HepG2 (cell line): ENCODE data around the gene KANSL1. TPM values are rescaled to one million over a fixed set of nuclear protein-coding genes. Genes with fewer than 3 reads are reported as not detected.

ENCODE experiments used
- ATF1 ChIP-seq: IDR thresholded peaks from 2 replicates; pipeline ENCODE4 v1.6.1; 2016; ENCODE audit warnings: mild to moderate bottlenecking, control low read depth
- HIVEP1 ChIP-seq: sonication (generic); formaldehyde crosslinking; IDR thresholded peaks from 2 replicates; pipeline ENCODE4 v1.4.0; 2020; ENCODE audit warnings: mild to moderate bottlenecking, missing genetic modification reagents
- HOXA7 ChIP-seq: sonication (generic); formaldehyde crosslinking; IDR thresholded peaks from 2 replicates; pipeline ENCODE4 v1.8.1; 2022; ENCODE audit warnings: mild to moderate bottlenecking, missing genetic modification reagents, moderate library complexity
- KDM2A ChIP-seq: sonication (generic); formaldehyde crosslinking; IDR thresholded peaks from 2 replicates; pipeline ENCODE4 v1.4.0; 2020; ENCODE audit warnings: low read depth, missing genetic modification reagents, borderline replicate concordance
- MEF2D ChIP-seq: sonication (generic); formaldehyde crosslinking; IDR thresholded peaks from 2 replicates; pipeline ENCODE4 v1.5.1; 2020; ENCODE audit warnings: mild to moderate bottlenecking, missing genetic modification reagents
- PHF5A ChIP-seq: IDR thresholded peaks from one replicate; pipeline ENCODE4 v1.6.1; 2018; ENCODE audit warnings: low read depth, missing genetic modification reagents; ENCODE audit not compliant: unreplicated experiment
- PPARG ChIP-seq: conservative IDR thresholded peaks from 2 replicates; pipeline ENCODE4 v1.6.1; 2016; ENCODE audit warnings: missing biosample characterization, missing genetic modification reagents
- PRMT3 ChIP-seq: sonication (generic); formaldehyde crosslinking; IDR thresholded peaks from 2 replicates; pipeline ENCODE4 v1.8.1; 2022; ENCODE audit warnings: low read depth, mild to moderate bottlenecking, moderate library complexity, missing genetic modification reagents, borderline replicate concordance
- PTBP1 ChIP-seq: fragments of 200-400 bp; formaldehyde crosslinking; IDR thresholded peaks from 2 replicates; pipeline ENCODE4 v1.6.1; 2018; ENCODE audit warnings: low read length, low read depth; ENCODE audit not compliant: poor library complexity, severe bottlenecking
- REPIN1 ChIP-seq: sonication (generic); formaldehyde crosslinking; IDR thresholded peaks from 2 replicates; pipeline ENCODE4 v1.8.0; 2022; ENCODE audit warnings: missing genetic modification reagents, low read depth, mild to moderate bottlenecking, borderline replicate concordance
- RFX3 ChIP-seq: IDR thresholded peaks from 2 replicates; pipeline ENCODE4 v1.6.1; 2016; ENCODE audit warnings: missing biosample characterization, missing genetic modification reagents
- SETDB1 ChIP-seq: sonication (generic); formaldehyde crosslinking; IDR thresholded peaks from 2 replicates; pipeline ENCODE4 v1.5.1; 2020; ENCODE audit warnings: missing genetic modification reagents, mild to moderate bottlenecking, borderline replicate concordance
- TBL1XR1 ChIP-seq: fragments of 150-350 bp; IDR thresholded peaks from 2 replicates; pipeline ENCODE4 v1.6.1; 2014; ENCODE audit warnings: borderline replicate concordance, low read length; ENCODE audit not compliant: partially characterized antibody
- ZFP37 ChIP-seq: sonication (generic); formaldehyde crosslinking; IDR thresholded peaks from 2 replicates; pipeline ENCODE4 v1.4.0; 2020; ENCODE audit warnings: missing genetic modification reagents, borderline replicate concordance
- ZFP62 ChIP-seq: sonication (generic); formaldehyde crosslinking; IDR thresholded peaks from 2 replicates; pipeline ENCODE4 v1.4.0; 2020; ENCODE audit warnings: missing genetic modification reagents
- ZNF331 ChIP-seq: sonication (generic); formaldehyde crosslinking; IDR thresholded peaks from 2 replicates; pipeline ENCODE4 v1.4.0; 2020; ENCODE audit warnings: missing genetic modification reagents
- ZSCAN21 ChIP-seq: sonication (generic); formaldehyde crosslinking; IDR thresholded peaks from 2 replicates; pipeline ENCODE4 v1.8.0; 2022; ENCODE audit warnings: mild to moderate bottlenecking, missing genetic modification reagents, moderate library complexity, borderline replicate concordance
- polyA plus RNA-seq, 8 experiments: library from polyadenylated mRNA; depleted of rRNA in 3 of 8; stranded (reverse) in 7 of 8; unstranded in 1 of 8; fragments of >200 nt; fragmentation: Illumina TruSeq in 4 of 8; extraction: Trizol in 4 of 8; gene quantifications; 2 replicates each; pipeline versions ENCODE4 v1.2.1 to v1.2.3, GENCODE V29; 2011 to 2016; ENCODE audit warnings: low read depth in 4 of 8, missing spikeins in 1 of 8, mixed read lengths in 1 of 8; ENCODE audit not compliant: insufficient read depth in 1 of 8
- total RNA-seq, 5 experiments: library from RNA; depleted of rRNA; stranded (reverse); fragments of >200 nt; fragmentation: Illumina TruSeq; extraction: Trizol; gene quantifications; 2 replicates each; pipeline ENCODE4 v1.2.3, GENCODE V29; 2016; ENCODE audit warnings: low read depth in 1 of 5
- TF ChIP-seq, protein P1 (sequence below): sonication (generic); formaldehyde crosslinking; IDR thresholded peaks from 2 replicates; pipeline ENCODE4 v1.8.1; 2022; ENCODE audit warnings: low read depth, mild to moderate bottlenecking, missing genetic modification reagents
- TF ChIP-seq, protein P2 (sequence below): sonication (generic); formaldehyde crosslinking; IDR thresholded peaks from 2 replicates; pipeline ENCODE4 v1.4.0; 2020; ENCODE audit warnings: missing genetic modification reagents, low read depth, mild to moderate bottlenecking, borderline replicate concordance
- TF ChIP-seq, protein P3 (sequence below): sonication (generic); formaldehyde crosslinking; IDR thresholded peaks from 2 replicates; pipeline ENCODE4 v1.5.1; 2020; ENCODE audit warnings: mild to moderate bottlenecking, missing genetic modification reagents, moderate library complexity
- TF ChIP-seq, protein P4 (sequence below): sonication (generic); formaldehyde crosslinking; IDR thresholded peaks from 2 replicates; pipeline ENCODE4 v1.4.0; 2020; ENCODE audit warnings: mild to moderate bottlenecking, missing genetic modification reagents

The KANSL1 gene
- total and polyA plus RNA-seq, 2 of the 13 experiments (the other 11 are each of a cell fraction or from before 2014, with no cell fraction given), result 24.0 to 59.6 TPM

DNA sequence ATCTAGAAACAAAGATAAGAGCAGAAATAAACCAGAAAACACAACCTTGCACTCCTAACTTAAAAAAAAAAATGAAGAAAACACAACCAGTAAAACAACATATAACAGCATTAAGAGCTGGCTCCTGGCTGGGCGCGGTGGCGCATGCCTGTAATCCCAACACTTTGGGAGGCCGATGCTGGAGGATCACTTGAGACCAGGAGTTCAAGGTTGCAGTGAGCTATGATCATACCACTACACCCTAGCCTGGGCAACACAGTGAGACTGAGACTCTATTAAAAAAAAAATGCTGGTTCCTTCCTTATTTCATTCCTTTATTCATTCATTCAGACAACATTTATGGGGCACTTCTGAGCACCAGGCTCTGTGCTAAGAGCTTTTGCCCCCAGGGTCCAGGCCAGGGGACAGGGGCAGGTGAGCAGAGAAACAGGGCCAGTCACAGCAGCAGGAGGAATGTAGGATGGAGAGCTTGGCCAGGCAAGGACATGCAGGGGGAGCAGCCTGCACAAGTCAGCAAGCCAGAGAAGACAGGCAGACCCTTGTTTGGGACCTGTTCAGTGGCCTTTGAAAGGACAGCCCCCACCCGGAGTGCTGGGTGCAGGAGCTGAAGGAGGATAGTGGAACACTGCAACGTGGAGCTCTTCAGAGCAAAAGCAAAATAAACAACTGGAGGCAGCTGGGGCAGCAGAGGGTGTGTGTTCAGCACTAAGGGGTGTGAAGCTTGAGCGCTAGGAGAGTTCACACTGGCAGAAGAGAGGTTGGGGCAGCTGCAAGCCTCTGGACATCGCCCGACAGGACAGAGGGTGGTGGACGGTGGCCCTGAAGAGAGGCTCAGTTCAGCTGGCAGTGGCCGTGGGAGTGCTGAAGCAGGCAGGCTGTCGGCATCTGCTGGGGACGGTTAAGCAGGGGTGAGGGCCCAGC is 191.6 kb downstream of the KANSL1 start (continued):
- TF ChIP-seq ATF1 (CRISPR knock-in tag) (no peak), PRMT3 (CRISPR knock-in tag) (no peak), ZFP37 (CRISPR knock-in tag) (no peak), HIVEP1 (CRISPR knock-in tag) (0 out of 2 replicates have a peak, but pooled peaks have one; percentile 3), ZNF331 (CRISPR knock-in tag) (no peak), PPARG (CRISPR knock-in tag) (no peak), RFX3 (CRISPR knock-in tag) (no peak), ZFP62 (CRISPR knock-in tag) (no peak), PHF5A (CRISPR knock-in tag) (no peak), REPIN1 (no peak), ZSCAN21 (CRISPR knock-in tag) (0 out of 2 replicates have a peak, but pooled peaks have one; percentile 17), KDM2A (CRISPR knock-in tag) (no peak), TBL1XR1 (no peak), MEF2D (CRISPR knock-in tag) (no peak), SETDB1 (CRISPR knock-in tag) (no peak), PTBP1 (no peak), HOXA7 (CRISPR knock-in tag) (no peak)
- TF ChIP-seq, protein P1, sequence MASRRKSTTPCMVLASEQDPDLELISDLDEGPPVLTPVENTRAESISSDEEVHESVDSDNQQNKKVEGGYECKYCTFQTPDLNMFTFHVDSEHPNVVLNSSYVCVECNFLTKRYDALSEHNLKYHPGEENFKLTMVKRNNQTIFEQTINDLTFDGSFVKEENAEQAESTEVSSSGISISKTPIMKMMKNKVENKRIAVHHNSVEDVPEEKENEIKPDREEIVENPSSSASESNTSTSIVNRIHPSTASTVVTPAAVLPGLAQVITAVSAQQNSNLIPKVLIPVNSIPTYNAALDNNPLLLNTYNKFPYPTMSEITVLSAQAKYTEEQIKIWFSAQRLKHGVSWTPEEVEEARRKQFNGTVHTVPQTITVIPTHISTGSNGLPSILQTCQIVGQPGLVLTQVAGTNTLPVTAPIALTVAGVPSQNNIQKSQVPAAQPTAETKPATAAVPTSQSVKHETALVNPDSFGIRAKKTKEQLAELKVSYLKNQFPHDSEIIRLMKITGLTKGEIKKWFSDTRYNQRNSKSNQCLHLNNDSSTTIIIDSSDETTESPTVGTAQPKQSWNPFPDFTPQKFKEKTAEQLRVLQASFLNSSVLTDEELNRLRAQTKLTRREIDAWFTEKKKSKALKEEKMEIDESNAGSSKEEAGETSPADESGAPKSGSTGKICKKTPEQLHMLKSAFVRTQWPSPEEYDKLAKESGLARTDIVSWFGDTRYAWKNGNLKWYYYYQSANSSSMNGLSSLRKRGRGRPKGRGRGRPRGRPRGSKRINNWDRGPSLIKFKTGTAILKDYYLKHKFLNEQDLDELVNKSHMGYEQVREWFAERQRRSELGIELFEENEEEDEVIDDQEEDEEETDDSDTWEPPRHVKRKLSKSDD (CRISPR knock-in tag), result no peak
- TF ChIP-seq, protein P2, sequence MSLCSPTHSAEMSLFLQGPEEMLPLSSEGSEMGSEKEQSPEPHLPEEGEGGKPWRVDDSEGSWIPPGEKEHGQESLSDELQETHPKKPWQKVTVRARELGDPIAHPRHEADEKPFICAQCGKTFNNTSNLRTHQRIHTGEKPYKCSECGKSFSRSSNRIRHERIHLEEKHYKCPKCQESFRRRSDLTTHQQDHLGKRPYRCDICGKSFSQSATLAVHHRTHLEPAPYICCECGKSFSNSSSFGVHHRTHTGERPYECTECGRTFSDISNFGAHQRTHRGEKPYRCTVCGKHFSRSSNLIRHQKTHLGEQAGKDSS, result no peak; the same call in 1 of the 2 replicates
- TF ChIP-seq, protein P3, sequence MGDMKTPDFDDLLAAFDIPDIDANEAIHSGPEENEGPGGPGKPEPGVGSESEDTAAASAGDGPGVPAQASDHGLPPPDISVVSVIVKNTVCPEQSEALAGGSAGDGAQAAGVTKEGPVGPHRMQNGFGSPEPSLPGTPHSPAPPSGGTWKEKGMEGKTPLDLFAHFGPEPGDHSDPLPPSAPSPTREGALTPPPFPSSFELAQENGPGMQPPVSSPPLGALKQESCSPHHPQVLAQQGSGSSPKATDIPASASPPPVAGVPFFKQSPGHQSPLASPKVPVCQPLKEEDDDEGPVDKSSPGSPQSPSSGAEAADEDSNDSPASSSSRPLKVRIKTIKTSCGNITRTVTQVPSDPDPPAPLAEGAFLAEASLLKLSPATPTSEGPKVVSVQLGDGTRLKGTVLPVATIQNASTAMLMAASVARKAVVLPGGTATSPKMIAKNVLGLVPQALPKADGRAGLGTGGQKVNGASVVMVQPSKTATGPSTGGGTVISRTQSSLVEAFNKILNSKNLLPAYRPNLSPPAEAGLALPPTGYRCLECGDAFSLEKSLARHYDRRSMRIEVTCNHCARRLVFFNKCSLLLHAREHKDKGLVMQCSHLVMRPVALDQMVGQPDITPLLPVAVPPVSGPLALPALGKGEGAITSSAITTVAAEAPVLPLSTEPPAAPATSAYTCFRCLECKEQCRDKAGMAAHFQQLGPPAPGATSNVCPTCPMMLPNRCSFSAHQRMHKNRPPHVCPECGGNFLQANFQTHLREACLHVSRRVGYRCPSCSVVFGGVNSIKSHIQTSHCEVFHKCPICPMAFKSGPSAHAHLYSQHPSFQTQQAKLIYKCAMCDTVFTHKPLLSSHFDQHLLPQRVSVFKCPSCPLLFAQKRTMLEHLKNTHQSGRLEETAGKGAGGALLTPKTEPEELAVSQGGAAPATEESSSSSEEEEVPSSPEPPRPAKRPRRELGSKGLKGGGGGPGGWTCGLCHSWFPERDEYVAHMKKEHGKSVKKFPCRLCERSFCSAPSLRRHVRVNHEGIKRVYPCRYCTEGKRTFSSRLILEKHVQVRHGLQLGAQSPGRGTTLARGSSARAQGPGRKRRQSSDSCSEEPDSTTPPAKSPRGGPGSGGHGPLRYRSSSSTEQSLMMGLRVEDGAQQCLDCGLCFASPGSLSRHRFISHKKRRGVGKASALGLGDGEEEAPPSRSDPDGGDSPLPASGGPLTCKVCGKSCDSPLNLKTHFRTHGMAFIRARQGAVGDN (CRISPR knock-in tag), result peak; percentile 66
- TF ChIP-seq, protein P4, sequence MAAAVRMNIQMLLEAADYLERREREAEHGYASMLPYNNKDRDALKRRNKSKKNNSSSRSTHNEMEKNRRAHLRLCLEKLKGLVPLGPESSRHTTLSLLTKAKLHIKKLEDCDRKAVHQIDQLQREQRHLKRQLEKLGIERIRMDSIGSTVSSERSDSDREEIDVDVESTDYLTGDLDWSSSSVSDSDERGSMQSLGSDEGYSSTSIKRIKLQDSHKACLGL, result no peak
